T follicular helper cell (primary cell): ENCODE measurements around the gene ZP2.
"Not testable (repeated sequence)": the region's sequence is repeated elsewhere in the genome, so short reads cannot be mapped to it uniquely, and the experiment has no call there.

Source experiments
- DNase-seq: peaks from one replicate; pipeline ENCODE4 v3.0.0-alpha.2; 2020; ENCODE audit warnings: low read depth
- total RNA-seq, 2 experiments: gene quantifications; one replicate each; lab custom pipeline; 2026; lab: John Stamatoyannopoulos, UW

Gene ZP2
- 0 reads per million in 2 experiments for total RNA-seq

DNA sequence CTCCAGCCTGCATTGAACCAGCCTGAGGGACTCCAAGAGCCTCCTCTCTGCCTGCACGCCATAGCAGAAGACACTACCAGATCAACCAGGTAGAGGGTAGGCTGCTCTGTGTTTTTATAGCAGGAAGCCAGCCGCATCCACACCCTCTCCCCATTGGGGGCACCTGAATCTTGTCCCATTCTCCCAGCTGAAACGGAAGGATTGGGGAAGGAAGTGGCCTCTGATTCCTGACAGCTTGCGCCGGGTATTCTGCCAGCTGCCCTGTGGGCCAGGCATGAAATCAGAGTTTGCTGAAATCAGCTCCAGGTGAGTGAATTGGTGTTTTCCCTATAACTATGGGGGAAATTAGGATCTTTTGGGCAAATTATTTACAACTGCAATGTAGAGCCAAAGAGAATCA is at the start of gene ZP2:
TSS of gene ZP2 (minus strand) at position 89 of the 400 bp plus-strand sequence. CDS start at position 62, 27 bp downstream.
- no peak for DNase-seq

DNA sequence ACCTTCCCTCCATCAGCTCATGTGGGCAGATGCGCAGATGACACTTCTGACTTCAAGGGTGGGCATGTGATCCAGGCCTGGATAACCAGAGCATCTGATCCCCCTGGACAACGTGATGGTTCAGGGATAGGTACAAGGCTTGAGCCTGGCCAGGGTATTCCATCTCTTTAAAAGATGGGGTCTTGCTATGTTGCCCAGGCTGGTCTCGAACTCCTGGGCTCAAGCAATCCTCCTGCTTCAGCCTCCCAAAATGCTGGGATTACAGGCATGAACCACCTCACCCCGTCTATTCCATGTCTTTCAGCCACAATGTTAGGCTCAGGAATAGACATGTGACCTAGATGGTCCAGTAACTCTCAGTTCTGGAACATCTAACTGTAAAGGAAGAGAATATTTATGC is 45.9 kb upstream of the ZP2 start:
- no peak for DNase-seq

DNA sequence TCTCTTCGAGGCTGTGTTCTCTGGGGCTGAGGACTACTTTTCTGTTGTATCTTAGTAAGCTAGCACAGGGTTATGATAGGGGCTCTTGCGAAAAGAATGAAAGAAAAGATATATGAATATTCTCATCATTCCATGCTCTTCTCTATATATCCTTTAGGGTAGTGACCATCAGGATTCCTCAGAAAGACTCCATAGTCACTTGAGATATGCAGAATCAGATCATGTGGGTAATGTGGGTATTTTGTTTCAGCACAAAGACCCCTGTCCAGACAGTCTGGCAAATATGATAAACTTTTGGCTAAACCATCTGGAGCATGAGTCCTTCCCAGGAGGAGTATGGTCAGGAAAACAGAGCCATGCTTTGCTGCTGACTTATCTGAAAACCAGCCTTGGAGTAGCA is 45.3 kb upstream of the ZP2 start:
- no peak for DNase-seq

DNA sequence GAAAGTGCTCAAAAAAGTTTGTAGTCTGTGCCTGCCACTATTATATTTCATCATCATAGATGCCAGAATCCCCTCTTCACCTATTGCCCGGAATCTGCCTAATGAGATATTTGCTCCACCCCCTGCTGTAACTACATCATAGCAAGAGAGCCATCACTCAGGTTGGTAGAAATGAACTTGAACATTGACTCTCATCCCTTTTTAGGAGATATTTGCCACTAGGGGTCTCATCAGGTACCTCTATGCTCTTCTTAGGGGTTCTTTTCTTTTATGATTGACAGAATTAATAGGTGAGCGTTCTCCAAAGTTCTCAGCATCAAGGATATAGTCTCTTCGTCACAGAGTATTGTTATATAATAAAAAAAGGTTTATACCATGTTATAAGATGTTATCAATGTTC is 42.1 kb upstream of the ZP2 start:
- DNase-seq: no peak

DNA sequence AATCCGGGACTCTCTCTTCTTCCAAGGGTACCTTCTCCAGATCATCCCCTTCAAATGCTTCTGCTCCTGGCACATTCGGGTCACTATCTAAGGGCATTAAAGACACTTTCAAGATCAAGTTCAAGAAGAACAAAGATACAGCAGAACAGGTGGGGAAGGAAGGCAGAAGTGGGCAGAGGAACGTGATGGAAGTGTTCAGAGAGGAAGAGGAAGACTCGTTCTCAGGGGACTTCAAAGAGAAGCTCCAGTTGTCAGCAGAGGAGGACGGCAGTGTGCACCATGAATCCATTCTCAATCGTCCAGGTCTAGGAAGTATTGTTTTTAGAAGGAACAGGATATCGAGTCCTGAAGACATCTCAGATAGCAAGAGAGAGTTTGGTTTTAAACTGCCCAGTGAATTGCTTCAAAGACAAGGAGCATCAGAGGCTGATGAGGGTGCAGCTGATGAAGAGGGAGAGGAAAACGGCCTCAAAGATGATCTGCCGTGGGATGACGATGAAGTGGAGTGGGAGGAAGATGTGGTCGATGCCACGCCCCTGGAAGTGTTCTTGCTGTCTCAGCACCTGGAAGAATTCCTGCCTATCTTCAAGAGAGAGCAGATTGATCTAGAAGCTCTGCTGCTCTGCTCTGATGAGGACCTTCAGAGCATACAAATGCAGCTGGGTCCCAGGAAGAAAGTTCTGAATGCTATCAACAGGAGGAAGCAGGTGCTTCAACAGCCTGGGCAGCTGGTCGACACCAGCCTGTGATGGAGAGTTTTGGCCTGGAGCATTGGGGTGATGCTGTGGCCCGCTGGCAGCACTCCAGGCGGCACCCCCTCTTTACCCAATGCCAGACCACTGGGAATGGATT is 38.9 kb upstream of the ZP2 start:
- no peak for DNase-seq

DNA sequence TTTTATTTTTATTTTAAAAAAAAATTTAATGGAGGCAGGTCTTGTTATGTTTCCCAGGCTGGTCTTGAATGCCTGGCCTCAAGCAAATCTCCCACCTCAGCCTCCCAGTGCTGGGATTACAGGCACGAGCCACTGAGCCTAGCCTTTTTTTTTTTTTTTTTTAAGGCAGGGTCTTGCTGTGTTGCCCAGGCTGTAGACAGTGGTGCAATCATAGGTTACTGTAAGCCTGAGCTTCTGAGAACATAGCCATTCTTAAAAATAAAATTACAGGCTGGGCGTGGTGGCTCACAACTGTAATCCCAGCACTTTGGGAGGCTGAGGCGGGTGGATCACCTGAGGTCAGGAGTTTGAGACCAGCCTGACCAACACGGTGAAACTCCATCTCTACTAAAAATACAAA is 36.8 kb upstream of the ZP2 start:
- DNase-seq: not testable (repeated sequence)

DNA sequence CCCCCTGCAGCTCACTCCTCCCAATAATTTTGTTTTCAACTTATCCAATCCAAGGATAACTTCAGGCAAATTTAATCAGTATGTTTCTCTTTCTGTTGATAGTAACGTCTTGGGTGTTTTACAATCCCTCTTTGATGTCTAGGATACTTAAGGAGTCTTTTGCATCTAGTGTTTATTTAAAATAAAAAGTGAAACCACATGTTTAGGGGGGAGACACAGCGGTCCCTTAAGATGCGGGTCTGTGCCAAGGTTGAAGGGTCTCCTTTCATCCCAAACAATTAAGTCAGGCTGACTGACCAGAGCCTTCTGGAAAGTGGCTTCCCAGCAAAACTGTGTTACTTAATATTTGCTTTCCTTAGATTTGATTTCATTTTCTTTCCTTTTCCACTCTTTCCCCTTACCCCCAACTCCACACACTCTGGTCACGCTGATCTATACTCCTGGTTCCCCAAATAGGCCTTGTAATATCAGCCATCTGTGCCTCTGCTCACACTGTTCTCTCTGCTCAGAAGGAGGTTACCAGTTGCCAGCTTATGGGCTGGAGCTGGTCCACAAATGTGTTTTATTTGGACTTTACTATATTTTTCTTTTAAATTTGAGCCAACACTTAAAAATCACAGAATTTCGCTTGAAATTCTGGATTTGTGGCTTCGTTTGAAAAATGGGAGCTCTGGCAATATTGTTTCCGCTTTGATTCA is 33.3 kb upstream of the ZP2 start:
- no peak for DNase-seq

DNA sequence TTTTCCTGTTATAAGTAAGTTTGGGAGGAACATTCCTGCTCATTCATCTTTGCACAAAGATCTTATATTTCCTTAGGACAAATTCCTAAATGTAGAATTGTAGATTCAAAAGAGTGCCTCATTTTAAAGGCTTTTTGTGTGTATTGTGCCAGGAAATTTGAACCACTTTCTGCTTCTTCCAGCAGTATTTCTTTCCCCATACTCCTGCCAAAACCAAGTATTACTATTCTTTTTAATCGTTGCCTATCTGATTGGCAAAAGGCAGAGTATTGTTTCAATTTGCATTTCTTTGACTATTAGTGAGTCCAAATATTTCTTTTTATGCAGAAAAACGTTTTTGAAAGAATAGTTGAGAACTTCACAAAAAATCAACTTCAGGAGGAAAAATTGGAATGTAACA is 31.4 kb upstream of the ZP2 start:
- no peak for DNase-seq

DNA sequence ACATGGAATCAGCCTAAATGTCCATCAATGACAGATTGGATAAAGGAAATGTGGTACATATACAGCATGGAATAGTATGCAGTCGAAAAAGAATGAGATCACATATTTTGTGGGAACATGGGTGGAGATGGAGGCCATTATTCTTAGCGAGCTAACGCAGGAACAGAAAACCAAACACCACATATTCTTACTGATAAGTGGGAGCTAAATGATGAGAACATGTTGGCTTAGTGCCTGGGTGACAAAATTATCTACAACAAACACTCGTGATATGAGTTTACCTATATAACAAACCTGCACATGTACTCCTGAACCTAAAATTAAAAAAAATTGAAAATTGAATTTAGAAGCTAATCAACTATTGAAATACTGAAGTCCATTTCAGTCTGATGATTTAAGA is 28.3 kb upstream of the ZP2 start:
- DNase-seq: no peak

DNA sequence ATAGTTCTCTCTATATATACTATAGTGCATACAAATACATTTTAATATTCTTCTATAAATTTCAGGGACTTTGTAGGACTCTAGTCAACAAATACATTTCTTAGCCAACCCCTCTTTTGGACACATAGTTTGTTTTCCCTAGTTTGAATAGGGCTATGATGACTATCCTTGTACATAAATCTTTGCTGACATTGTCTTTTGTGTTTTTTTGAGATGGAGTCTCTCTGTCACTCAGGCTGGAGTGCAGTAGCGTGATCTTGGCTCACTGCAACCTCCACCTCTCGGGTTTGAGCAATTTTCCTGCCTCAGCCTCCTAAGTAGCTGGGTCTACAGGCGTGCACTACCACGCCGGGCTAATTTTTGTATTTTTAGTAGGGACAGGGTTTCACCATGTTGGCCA is 25.5 kb upstream of the ZP2 start:
- DNase-seq: no peak

DNA sequence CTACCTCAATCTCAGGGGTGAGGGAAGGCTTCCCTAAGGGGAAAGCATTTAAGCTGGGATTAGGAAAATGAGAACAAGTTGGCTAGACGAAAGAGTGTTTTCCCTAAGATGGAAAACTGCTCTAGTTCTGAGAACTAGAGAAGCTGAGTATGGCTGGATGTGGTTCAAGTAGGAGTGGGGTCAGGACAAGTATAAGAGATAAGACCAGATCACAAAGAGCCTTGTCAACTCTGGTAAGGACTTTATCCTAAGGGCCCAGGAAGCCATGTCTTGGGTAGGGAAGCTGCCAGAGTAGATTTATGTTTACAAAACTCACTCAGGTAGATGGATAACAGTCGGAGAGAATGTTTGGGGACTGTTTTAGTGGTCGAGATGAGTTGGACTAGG is 23.8 kb upstream of the ZP2 start:
- no peak for DNase-seq

DNA sequence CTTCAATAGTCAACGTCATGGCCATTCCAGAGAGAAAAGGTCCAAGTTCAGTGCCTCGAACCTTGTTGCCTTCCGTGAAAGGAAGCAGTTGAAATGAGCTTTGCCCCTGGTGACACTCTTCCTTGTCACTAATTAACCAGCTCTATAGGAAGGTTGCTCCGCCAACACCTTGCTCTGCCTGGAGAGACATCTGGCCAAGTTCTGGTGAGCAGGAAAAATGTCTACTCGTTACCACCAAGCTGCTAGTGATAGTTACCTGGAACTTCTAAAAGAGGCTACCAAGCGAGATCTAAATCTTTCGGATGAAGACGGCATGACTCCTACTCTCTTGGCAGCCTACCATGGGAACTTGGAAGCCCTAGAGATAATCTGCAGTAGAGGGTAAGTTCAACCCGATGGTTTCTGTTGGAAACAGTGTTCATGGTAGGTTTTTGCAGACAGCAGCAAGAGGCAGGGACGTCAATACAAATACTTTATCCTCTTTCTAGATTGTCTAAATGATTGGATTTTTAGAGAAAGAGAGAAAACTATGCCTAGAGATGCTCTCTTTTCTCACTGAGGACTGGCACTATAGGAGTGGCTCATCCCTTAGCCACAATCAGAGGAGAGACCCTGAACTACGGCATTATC is 22.3 kb upstream of the ZP2 start, which contains the start of gene ANKS4B:
TSS of gene ANKS4B (plus strand) at position 179 of the 630 bp plus-strand sequence. CDS start at position 218, 39 bp downstream.
- DNase-seq: no peak

DNA sequence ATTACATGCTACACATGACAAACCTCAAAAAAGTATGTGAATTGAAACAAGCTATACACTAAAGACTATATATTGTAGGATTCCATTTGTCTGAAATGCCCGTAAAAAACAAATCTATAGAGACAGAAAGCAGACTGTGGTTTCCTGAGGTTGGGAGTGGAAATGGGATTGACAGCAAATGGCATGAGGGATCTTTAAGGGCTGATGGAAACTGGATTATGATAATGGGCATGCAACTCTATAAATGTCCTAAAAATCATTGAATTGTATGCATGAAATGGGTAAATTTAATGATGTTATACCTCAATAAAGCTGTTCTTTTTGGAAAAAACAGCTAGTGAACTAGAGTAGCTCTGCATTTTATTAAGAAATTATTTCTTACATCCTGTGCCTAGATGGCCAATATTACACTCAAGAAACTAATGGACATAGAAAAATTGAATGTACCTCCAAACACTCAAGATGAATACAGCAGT is 21.7 kb upstream of the ZP2 start:
- no peak for DNase-seq

DNA sequence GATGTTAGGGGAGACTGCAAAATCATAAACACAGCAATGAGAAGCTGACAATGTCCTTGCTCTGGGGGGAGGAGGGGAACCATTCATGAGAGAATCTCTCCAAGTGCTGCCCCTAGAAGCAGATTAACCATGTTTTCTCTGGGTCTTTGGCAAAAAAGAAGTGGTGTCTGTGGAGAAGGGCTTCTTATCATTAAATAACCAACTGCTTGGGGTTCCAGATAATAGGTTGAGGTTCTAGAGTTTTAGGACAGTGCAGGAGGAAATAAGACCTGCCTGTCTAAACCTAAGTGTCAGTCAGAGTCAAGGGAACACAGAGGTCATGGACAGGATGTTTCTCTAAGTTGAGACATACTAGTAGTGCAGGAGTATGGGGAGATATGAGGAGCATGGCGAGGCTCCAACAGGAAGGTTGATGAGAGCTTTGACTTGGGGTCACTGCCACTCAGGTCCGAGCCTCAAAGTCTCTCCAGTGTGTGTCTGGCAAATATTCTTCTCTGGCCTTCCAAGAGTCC is 17.0 kb upstream of the ZP2 start:
- DNase-seq: no peak

DNA sequence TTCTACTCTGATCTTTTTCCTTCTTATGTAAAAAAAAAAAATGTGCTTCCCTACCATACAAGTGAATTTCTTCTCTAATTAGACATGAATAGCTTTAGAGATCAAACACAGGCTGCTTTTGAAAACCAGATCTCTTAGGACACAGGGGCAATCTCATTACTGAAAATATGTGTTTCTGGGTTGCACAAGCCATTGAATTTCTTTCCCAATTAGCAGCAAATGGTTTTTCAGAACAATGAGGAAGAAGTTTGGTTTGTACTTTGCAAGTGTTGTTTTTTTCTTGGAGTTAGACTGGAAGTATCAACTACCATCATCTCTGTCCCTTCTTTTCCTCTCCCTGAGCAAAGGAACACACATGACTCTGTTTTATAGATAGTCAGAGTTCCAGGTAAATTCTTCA is 16.5 kb upstream of the ZP2 start:
- DNase-seq: no peak

DNA sequence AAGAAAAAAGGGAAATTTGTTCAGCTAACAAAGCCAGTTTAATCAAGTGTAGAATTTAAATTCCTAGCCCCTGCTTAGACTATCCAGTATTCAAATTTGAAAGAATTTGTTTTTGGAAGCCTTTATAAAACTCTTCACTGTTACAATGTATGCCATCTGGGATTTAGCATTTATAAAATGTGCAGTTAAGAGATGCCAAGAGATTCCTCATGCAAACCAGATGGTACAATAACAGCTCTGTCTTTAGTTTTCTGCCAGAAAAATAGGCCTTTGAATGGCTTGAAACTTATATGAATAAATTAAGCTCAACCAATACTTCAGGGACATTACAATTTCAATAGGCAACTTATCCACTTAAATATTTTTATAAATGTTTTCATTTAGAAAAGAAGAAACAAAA is 15.4 kb upstream of the ZP2 start:
- no peak for DNase-seq

DNA sequence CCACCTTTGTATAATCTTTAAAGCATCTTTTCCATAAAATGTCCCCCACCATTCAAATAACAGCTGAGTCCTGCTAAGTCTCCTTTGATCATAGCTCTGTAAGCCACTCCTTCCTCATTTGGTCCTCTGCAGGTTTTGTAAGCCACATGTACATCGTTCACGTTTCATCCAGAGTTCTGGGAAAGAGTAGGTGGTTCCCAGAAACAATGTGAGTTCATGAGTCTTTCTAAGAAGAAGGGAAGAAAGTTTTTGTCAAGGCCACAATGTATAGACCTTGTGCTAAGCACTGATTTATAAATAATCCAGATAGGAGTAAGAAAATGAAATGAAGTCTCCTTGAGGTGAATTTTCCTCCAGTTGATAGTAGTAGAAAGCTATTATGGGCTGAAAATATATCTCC is 13.4 kb upstream of the ZP2 start:
- no peak for DNase-seq

DNA sequence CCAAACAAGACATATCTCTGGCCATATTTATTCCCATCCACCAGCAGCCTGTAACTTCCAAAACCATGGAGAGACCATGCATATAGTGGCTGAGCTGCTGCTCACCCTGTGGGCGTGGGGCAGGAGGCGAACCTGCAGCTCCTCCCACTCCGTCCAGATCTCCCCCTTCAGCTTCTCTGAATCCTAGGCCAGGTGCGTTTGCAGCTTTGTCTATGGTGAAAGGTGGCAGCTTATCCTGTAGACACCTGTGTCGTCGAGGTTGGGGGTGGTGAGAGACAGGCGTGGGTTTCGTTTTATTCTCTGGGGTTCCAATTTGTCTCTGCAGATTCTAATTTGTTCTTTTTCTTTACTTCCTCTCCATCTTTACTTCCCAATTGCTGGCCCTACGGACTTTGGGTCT is 12.4 kb upstream of the ZP2 start:
- no peak for DNase-seq

DNA sequence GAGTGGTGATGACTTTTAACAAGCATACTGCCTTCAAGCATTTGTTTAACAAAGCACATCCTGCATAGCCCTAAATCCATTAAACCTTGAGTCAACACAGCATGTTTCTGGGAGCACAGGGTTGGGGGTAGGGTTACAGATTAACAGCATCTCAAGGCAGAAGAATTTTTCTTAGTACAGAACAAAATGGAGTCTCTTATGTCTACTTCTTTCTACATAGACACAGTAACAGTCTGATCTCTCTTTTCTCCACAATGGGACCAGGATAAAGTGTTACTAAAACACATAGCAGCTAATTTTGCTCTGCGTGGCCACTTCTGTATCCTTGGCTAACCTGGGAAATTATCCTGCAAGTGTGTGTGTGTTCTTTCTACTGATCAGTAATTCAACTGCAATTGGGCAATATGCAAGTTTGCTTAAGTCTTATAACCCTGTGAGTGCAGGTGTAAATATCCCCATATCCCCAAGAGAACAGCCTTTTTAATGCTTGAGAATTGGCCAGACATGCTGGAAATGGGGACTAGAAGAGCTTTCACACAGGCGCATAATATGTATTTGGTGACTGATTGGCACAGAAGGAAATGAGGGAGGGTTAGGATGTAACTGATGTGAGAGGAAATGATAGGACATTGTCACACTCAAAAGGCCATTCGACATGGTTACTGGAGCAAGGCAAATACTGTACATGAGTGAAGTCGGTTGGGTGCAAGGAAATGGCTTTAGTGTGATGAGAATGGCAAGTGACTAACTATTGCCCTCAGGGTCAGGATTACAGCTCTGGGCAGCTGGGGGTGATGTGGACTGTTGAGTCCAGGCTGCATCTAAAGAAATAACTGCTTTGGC is 11.3 kb upstream of the ZP2 start:
- no peak for DNase-seq

DNA sequence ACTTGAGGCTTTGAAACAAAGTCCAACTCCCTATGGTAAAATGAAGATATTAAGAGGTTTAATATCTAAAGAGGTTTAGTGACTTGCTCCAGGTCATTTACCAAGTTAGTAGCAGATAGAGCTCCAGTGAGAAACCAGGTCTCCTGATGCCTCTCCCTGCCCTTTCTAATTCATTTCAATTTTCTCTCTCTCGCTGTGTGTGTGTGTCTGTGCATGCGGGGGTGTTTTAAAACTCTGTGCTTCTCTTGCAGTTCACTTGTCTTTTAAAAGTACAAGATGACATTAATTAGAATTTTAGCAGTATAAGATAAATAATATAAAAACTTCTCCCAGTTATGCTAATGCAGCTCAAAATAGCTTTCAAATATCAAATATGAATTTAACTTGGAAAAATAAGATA is 8.2 kb upstream of the ZP2 start:
- no peak for DNase-seq

DNA sequence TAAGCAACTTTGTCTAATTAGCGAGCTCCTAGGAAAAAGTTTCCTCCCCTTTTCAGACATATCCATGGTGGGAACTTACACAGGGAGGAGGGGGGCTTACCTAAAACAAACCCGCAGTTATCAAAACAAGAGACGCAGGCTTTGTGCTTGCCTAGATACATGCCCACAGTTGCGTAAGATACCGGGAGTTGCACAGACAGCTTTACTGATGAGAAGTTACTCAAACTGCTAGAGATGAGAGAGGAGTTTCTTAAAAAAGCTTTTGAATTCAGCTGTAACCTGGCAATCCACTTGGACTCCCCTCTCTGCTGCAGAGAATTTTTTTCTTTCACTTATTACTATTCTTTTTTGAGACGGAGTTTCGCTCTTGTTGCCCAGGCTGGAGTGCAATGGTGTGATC is 6.8 kb upstream of the ZP2 start:
- no peak for DNase-seq

DNA sequence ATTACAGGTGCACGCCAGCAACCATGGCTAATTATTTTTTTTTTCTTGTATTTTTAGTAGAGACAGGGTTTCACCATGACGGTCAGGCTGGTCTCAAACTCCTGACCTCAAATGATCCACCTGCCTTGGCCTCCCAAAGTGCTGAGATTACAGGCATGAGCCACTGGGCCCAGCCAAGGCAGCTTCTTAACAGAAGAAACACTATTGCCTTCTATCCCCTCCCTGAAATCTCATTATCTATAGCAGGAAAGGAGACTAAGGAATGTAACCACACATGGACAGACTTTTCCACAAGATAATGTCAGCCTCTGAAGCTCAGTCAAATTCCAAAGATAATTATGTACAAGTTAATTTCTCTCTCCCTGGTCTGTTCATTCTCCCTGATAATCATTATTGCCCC is 5.7 kb upstream of the ZP2 start:
- DNase-seq: no peak
